ENCODE results near the gene GRAP.

The GRAP gene

DNA sequence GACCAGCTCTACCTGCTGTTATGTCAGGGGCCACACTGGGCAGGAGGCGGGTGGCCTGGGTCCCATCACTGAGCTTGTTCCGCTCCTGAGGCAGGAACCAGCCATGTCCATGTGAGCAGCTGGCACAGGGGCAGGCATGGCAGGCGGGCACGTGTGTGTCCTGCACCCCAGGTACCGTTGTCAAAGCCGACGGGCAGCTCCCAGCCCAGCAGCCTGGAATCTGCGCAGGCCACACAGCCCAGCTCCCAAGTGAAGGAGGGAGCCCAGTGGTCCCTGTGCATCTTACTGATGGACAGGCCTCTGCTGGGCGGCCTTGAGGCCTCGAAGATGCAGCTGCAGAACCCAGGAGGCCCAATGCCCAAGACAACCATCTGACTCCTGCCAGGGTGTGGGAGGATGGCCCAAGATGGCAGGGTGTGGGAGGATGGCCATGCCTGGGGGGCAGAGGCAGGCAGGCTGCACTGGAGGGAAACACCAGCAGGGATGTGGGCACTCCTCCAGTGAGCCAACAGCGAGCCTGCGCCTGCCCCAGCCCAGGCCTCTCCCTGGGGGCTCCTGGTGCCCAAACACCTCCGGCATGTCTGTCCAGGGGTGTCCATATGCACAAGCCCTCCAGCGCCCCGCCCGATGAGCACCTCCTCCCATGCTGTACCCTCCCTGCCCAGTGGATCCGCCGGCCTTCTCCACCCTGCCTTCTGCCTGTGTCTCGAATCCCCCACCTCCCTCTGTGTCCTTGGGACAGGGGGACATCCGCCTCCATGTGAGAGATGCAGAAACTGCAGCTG lies 55.0 kb downstream of the GRAP start:
- ATAC-seq (ENCODE audit: insufficient read depth, low read depth) (no peak), DNase-seq (no peak)
- Histone ChIP-seq H3K27me3 (ENCODE audit: insufficient read depth, low read length, poor library complexity) (no peaks in the 10 kb centered on the region), H3K79me2 (ENCODE audit: insufficient read depth, low read length) (no peaks in the 10 kb centered on the region), H4K20me1 (ENCODE audit: insufficient read depth, low read length) (no peaks in the 10 kb centered on the region; the same call in 1 of the 2 replicates), H3K27ac (ENCODE audit: low read length) (no peak overlapping the region), H3K9me3 (ENCODE audit: insufficient read depth, low read length, severe bottlenecking) (peaks cover 3% of the 10 kb centered on the region), H3K9ac (ENCODE audit: low read depth, low read length) (no peak overlapping the region), H3K4me1 (ENCODE audit: insufficient read depth, low read length) (no peaks in the 10 kb centered on the region), H3K4me3 (ENCODE audit: low read depth in 1 of 2, low read length in 2 of 2) (no peak overlapping the region), H3K36me3 (ENCODE audit: insufficient read depth, low read length) (no peaks in the 10 kb centered on the region), H2AFZ (ENCODE audit: low read depth, low read length) (no peak overlapping the region), H3K4me2 (ENCODE audit: insufficient read depth, low read length) (no peak overlapping the region)
- TF ChIP-seq CTCF (IDR thresholded peaks at IDR 0.05; ENCODE audit: borderline replicate concordance, extremely low read depth, low read length, poor library complexity, severe bottlenecking) = no peak

- H3K4me2 ChIP-seq (ENCODE audit: insufficient read depth, low read length) = no peak overlapping the region
- no peak overlapping the region for H2AFZ ChIP-seq (ENCODE audit: low read depth, low read length)
- no peaks in the 10 kb centered on the region for H3K4me1 ChIP-seq (ENCODE audit: insufficient read depth, low read length)
- H3K36me3 ChIP-seq (ENCODE audit: insufficient read depth, low read length) = no peaks in the 10 kb centered on the region
- no peak overlapping the region for H3K4me3 ChIP-seq (ENCODE audit: low read depth in 1 of 2, low read length in 2 of 2)
- no peak overlapping the region for H3K9ac ChIP-seq (ENCODE audit: low read depth, low read length)
- no peak for ATAC-seq (ENCODE audit: insufficient read depth, low read depth)
- no peak for DNase-seq
- H3K79me2 ChIP-seq (ENCODE audit: insufficient read depth, low read length) = no peaks in the 10 kb centered on the region
- no peak overlapping the region for H3K27ac ChIP-seq (ENCODE audit: low read length)
- TF ChIP-seq CTCF (IDR thresholded peaks at IDR 0.05; ENCODE audit: borderline replicate concordance, extremely low read depth, low read length, poor library complexity, severe bottlenecking) (no peak), EZH2 (IDR thresholded peaks at IDR 0.05; ENCODE audit: borderline replicate concordance, low read depth, low read length, severe bottlenecking) (no peak)
- H4K20me1 ChIP-seq (ENCODE audit: insufficient read depth, low read length) = no peaks in the 10 kb centered on the region; the same call in 1 of the 2 replicates
- H3K27me3 ChIP-seq (ENCODE audit: insufficient read depth, low read length, poor library complexity) = no peaks in the 10 kb centered on the region
- H3K9me3 ChIP-seq (ENCODE audit: insufficient read depth, low read length, severe bottlenecking) = peaks cover 1% of the 10 kb centered on the region
Measured at GRCh38 chr17:18990331-18990730, 56.4 kb downstream of the GRAP start.

DNA sequence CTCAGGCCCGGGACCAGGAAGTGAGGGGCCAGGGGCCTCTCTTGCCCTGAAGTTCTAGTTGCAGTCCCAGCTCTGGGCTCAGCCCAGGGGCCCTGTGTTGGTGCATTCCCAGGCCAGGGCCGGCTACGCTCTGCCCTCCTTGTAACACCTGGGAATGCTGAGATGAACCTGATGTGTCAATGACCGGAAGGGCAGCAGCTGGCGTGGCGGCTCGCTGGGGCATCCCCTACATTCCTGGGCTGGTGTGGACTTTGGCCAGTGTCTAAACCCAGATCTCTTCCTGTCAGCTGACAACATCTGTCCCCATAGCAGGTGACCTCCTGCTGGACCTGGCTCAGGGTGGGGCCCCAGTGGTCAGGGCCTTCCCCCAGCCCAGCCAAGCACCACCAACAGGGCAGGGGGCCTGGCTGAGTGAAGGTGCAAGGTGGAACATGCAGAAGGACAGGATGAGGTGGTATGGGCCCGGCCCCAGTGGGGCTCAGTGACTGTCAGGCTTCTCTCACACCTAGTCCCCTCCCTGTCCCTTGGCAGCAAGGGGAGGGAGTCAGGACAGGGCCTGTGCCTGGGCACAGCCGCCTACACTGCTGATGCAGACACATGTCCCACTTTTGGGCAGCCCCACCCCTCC lies 58.1 kb downstream of the GRAP start:
- no peak overlapping the region for H3K4me3 ChIP-seq (ENCODE audit: low read depth in 1 of 2, low read length in 2 of 2)
- no peak overlapping the region for H3K27ac ChIP-seq (ENCODE audit: low read length)
- no peaks in the 10 kb centered on the region for H3K27me3 ChIP-seq (ENCODE audit: insufficient read depth, low read length, poor library complexity)
- ATAC-seq (ENCODE audit: insufficient read depth, low read depth) (no peak), DNase-seq (no peak)
- H3K36me3 ChIP-seq (ENCODE audit: insufficient read depth, low read length) = no peaks in the 10 kb centered on the region
- no peak overlapping the region for H3K4me2 ChIP-seq (ENCODE audit: insufficient read depth, low read length)
- no peaks in the 10 kb centered on the region for H3K4me1 ChIP-seq (ENCODE audit: insufficient read depth, low read length)
- no peaks in the 10 kb centered on the region for H3K79me2 ChIP-seq (ENCODE audit: insufficient read depth, low read length)
- TF ChIP-seq CTCF (IDR thresholded peaks at IDR 0.05; ENCODE audit: borderline replicate concordance, extremely low read depth, low read length, poor library complexity, severe bottlenecking) (no peak), EZH2 (IDR thresholded peaks at IDR 0.05; ENCODE audit: borderline replicate concordance, low read depth, low read length, severe bottlenecking) (no peak)
- no peaks in the 10 kb centered on the region for H3K9me3 ChIP-seq (ENCODE audit: insufficient read depth, low read length, severe bottlenecking)
- H3K9ac ChIP-seq (ENCODE audit: low read depth, low read length) = no peak overlapping the region
- no peak overlapping the region for H2AFZ ChIP-seq (ENCODE audit: low read depth, low read length)
- H4K20me1 ChIP-seq (ENCODE audit: insufficient read depth, low read length) = peaks cover 2% of the 10 kb centered on the region; the same call in 1 of the 2 replicates

Data from DND-41 (cell line).